OCI-LY3 (cell line): ENCODE measurements around the gene STMN3.

Source experiments
- H2AFZ ChIP-seq: fragments of 200-600, 300-600 bp; shearing (Covaris generic); 2 replicates; pipeline ENCODE4 v1.6.0; 2014; ENCODE audit warnings: antibody characterized with exemption, low read depth, low read length
- H3K27ac ChIP-seq: fragments of 200-600, 300-600 bp; sonication (generic); 2 replicates; pipeline ENCODE4 v1.5.1; 2014; ENCODE audit warnings: mild to moderate bottlenecking, low read length, moderate library complexity, mixed read lengths
- H3K27me3 ChIP-seq: fragments of 200-600, 300-600 bp; sonication (generic); 2 replicates; pipeline ENCODE4 v1.6.1; 2014; ENCODE audit warnings: low read depth, low read length, mixed read lengths
- H3K36me3 ChIP-seq: fragments of 200-600, 300-600 bp; sonication (generic); replicated peaks from 2 replicates; pipeline ENCODE3; 2014; ENCODE audit warnings: low read depth, low read length, mixed read lengths
- H3K4me1 ChIP-seq: fragments of 300-600, 200-600 bp; sonication (generic); 2 replicates; pipeline ENCODE4 v1.6.1; 2014; ENCODE audit warnings: low read length, mixed read lengths
- H3K4me2 ChIP-seq: fragments of 200-600, 300-600 bp; sonication (generic); 2 replicates; pipeline ENCODE4 v1.6.1; 2014; ENCODE audit warnings: low read length, mixed read lengths
- H3K4me3 ChIP-seq: fragments of 300-600, 200-600 bp; sonication (generic); 2 replicates; pipeline ENCODE4 v1.5.1; 2014; ENCODE audit warnings: antibody characterized with exemption, mild to moderate bottlenecking, low read length, moderate library complexity
- H3K79me2 ChIP-seq: fragments of 300-600, 200-600 bp; shearing (Covaris generic); 2 replicates; pipeline ENCODE4 v1.6.1; 2014; ENCODE audit warnings: mild to moderate bottlenecking, low read length, mixed read lengths
- H3K9ac ChIP-seq: fragments of 300-600, 200-600 bp; shearing (Covaris generic); 2 replicates; pipeline ENCODE4 v1.6.0; 2014; ENCODE audit warnings: mild to moderate bottlenecking, low read length, moderate library complexity
- H3K9me3 ChIP-seq: fragments of 200-600, 300-600 bp; shearing (Covaris generic); 2 replicates; pipeline ENCODE4 v1.6.1; 2014; ENCODE audit warnings: low read length, mixed read lengths; ENCODE audit not compliant: insufficient read depth
- H4K20me1 ChIP-seq: fragments of 200-600, 300-600 bp; sonication (generic); 2 replicates; pipeline ENCODE4 v1.6.1; 2016; ENCODE audit warnings: low read length, mixed read lengths; ENCODE audit not compliant: insufficient read depth
- CTCF ChIP-seq: fragments of 200-600, 300-600 bp; sonication (generic); IDR thresholded peaks from 2 replicates; pipeline ENCODE4 v1.5.1; 2014; ENCODE audit warnings: antibody characterized with exemption, low read length, low read depth
- EZH2phosphoT487 ChIP-seq: fragments of 200-600 bp; shearing (Covaris generic); IDR thresholded peaks from 2 replicates; pipeline ENCODE4 v1.6.1; 2018; ENCODE audit warnings: antibody characterized with exemption, mixed run types, low read depth

STMN3 gene

GRCh38 chr20:63689046-63690002 is 36.1 kb upstream of the STMN3 start:
- Histone ChIP-seq H3K4me1 (no peaks in the 10 kb centered on the region), H4K20me1 (no peaks in the 10 kb centered on the region), H3K36me3 (no peaks in the 10 kb centered on the region), H2AFZ (no peak overlapping the region), H3K4me3 (no peak overlapping the region), H3K27me3 (no peaks in the 10 kb centered on the region), H3K27ac (no peak overlapping the region), H3K79me2 (no peaks in the 10 kb centered on the region), H3K4me2 (no peak overlapping the region), H3K9me3 (no peaks in the 10 kb centered on the region), H3K9ac (no peak overlapping the region)
- TF ChIP-seq EZH2phosphoT487 = no peak
- no peak for TF ChIP-seq CTCF

GRCh38 chr20:63688228-63689045 is 35.2 kb upstream of the STMN3 start:
- Histone ChIP-seq H3K4me1 (no peaks in the 10 kb centered on the region), H3K4me3 (no peak overlapping the region), H3K4me2 (no peak overlapping the region), H3K36me3 (no peaks in the 10 kb centered on the region), H4K20me1 (no peaks in the 10 kb centered on the region), H3K9ac (no peak overlapping the region), H3K79me2 (no peaks in the 10 kb centered on the region), H3K27ac (no peak overlapping the region), H3K27me3 (no peaks in the 10 kb centered on the region), H2AFZ (no peak overlapping the region), H3K9me3 (no peaks in the 10 kb centered on the region)
- TF ChIP-seq CTCF = no peak
- TF ChIP-seq EZH2phosphoT487 = no peak

- H3K79me2 ChIP-seq = no peaks in the 10 kb centered on the region
- no peaks in the 10 kb centered on the region for H3K9me3 ChIP-seq
- no peaks in the 10 kb centered on the region for H4K20me1 ChIP-seq
- no peaks in the 10 kb centered on the region for H3K36me3 ChIP-seq
- no peak overlapping the region for H3K27ac ChIP-seq
- H2AFZ ChIP-seq = no peak overlapping the region
- TF ChIP-seq CTCF (no peak), EZH2phosphoT487 (no peak)
- no peaks in the 10 kb centered on the region for H3K27me3 ChIP-seq
- H3K4me1 ChIP-seq = no peaks in the 10 kb centered on the region
- no peak overlapping the region for H3K4me3 ChIP-seq
- H3K4me2 ChIP-seq = no peak overlapping the region
- H3K9ac ChIP-seq = no peak overlapping the region
Observed at GRCh38 chr20:63687419-63688178, 34.4 kb upstream of the STMN3 start.
